GM18909 (cell line): ENCODE measurements around the gene IRF7.

Experiments
- ATAC-seq: cut with Tn5 transposase; IDR thresholded peaks from one replicate; pipeline ENCODE4 v1.9.1; 2021; ENCODE audit warnings: mild to moderate bottlenecking; ENCODE audit not compliant: unreplicated experiment, poor library complexity

IRF7 gene

DNA sequence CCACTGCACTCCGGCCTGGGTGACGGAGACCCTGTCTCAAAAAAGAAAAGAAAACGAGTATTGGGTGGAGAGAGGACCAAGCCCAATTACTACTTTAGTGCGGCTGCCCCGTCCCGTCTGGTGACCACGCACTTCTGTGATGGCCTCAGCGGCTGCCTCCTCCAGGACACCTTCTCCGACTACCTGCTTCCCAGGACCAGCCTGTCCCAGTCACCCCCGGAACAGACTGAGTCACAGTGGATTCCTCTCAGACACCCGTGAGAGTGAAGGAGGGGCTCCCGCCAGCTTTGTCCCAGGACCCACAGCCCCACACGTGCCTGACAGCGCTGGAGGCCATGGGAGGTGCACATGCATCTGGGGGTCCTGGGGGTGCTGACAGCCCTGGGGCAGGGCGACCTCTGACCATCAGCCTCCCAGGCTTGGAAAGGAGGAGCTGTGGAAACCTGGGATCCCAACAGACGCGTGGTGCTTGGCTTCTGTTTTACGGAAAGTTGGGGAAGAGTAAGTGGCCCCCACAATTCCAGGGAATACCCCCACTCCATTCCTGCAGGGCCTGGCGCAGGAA, 26.1 kb upstream of the IRF7 start:
- ATAC-seq = no peak

DNA sequence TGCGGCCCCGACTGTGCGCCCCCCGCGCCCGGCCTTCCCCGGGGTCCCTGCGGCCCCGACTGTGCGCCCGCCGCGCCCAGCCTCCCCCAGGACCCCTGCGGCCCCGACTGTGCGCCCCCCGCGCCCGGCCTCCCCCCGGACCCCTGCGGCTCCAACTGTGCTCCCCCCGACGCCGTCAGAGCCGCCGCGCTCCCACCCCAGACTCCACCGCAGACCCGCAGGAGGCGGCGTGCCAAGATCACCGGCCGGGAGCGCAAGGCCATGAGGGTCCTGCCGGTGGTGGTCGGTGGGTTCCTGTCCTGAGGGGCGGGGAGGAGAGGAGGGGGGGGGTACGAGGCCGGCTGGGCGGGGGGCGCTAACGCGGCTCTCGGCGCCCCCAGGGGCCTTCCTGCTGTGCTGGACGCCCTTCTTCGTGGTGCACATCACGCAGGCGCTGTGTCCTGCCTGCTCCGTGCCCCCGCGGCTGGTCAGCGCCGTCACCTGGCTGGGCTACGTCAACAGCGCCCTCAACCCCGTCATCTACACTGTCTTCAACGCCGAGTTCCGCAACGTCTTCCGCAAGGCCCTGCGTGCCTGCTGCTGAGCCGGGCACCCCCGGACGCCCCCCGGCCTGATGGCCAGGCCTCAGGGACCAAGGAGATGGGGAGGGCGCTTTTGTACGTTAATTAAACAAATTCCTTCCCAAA, 24.4 kb upstream of the IRF7 start:
- ATAC-seq = no peak

DNA sequence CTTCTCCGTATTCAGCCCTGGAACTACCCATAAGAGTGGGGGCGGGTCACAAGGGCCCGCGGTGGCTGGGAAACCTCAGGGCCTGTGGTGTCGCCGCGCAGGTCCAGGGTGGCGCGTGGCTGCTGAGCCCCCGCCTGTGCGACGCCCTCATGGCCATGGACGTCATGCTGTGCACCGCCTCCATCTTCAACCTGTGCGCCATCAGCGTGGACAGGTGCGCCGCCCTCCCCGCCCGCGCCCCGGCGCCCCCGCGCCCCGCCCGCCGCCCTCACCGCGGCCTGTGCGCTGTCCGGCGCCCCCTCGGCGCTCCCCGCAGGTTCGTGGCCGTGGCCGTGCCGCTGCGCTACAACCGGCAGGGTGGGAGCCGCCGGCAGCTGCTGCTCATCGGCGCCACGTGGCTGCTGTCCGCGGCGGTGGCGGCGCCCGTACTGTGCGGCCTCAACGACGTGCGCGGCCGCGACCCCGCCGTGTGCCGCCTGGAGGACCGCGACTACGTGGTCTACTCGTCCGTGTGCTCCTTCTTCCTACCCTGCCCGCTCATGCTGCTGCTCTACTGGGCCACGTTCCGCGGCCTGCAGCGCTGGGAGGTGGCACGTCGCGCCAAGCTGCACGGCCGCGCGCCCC, 23.7 kb upstream of the IRF7 start:
- no peak for ATAC-seq

DNA sequence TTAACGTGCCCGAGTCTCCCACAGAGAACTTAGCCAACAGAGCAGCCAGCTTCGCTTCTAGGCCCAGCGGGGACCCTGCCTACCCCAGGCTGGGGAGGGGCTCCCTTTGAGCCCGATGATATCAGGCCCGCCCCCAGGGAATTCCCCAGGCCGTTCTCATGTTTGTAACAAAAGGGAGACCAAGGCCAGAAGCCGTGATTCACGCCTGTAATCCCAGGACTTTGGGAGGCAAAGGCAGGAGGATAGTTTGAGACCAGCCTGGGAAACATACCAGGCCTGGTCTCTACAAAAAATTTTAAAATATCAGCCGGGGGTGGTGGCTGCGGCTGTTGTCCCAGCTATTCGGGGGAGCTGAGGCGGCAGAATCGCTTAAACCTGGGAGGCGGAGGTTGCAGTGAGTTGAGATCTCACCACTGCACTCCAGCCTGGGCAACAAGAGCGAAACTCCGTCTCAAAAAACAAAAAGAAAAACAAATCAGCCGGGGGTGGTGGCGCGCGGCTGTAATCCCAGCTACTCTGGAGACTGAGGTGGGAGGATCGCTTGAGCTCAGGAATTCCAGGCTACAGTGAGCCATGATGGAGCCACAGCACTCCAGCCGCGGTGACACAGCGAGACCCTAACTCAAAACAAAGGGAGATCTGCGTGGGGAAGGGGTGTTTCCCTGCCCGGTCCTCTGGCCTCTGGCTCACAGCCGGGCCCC, 23.0 kb upstream of the IRF7 start:
- no peak for ATAC-seq

DNA sequence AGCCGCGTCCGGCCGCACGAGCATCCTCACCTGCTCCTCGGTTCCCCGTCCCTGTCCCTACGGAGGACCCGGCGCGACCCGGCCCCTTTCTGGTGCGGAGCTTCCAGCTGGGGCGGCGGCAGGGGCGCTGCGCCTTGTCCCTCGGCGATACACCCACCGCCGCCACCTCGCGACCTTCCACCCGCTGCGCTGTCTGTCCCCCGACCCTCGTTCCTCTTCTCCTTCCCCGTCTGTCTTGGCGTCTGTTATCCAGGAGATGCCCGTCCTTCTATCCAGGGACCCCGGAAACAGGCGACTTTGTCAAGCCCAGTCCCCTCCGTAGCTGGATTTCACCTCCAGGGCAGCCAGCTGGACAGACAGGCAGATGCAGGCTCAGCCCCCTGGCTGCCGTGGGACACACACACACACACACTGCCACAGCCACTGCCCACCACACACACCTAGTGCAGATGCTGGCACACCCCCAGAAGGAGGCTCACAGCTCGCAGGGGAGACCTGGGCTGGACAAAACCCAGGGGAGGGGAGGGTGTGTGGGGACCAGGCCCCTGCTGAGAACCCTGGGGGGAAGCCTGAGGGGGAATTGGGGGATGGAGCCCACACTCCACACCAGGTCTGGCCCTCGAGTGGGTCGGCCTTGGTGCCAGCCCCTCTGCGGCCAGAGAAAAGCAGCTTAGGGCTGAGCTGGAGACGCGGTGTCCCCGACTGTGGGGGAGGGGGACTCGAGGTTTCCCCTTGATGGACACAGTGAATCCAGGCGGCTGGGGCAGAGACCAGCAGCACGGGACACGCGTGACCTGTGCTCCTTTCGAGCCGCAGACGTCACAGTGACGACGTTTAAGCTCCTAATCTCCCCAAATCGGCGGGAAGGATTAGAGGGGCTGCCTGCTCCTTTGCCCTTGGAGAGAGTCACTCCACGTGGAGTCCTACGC, 22.1 kb upstream of the IRF7 start:
- ATAC-seq = no peak

DNA sequence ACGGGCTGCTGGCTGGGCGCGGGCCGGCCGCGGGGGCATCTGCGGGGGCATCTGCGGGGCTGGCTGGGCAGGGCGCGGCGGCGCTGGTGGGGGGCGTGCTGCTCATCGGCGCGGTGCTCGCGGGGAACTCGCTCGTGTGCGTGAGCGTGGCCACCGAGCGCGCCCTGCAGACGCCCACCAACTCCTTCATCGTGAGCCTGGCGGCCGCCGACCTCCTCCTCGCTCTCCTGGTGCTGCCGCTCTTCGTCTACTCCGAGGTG, 21.5 kb upstream of the IRF7 start:
- no peak for ATAC-seq

DNA sequence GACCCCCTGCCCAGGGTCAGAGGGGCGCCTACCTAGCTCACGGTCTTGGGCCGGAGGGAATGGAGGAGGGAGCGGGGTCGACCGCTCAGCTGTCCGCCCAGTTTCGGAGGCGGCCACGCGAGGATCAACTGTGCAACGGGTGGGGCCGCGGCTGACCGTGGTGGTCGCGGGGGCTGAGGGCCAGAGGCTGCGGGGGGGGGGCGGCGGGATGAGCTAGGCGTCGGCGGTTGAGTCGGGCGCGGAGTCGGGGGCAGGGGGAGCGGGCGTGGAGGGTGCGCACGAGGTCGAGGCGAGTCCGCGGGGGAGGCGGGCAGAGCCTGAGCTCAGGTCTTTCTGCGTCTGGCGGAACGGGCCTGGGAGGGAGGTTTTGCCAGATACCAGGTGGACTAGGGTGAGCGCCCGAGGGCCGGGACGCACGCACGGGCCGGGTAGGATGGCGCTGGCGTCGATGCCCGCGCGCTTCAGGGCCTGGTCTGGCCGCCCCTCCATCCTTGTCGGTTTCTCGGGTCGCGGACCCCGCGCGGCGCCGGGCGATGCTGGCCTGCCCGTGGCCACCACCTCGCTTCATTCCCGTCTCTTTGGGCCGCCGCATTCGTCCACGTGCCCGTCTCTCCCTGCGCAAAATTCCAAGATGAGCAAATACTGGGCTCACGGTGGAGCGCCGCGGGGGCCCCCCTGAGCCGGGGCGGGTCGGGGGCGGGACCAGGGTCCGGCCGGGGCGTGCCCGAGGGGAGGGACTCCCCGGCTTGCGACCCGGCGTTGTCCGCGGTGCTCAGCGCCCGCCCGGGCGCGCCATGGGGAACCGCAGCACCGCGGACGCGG, 21.0 kb upstream of the IRF7 start, which contains the start of gene DRD4:
DRD4 (plus strand) TSS at position 759 of the 822 bp plus-strand sequence; CDS start at position 795, 36 bp downstream.
- no peak for ATAC-seq

DNA sequence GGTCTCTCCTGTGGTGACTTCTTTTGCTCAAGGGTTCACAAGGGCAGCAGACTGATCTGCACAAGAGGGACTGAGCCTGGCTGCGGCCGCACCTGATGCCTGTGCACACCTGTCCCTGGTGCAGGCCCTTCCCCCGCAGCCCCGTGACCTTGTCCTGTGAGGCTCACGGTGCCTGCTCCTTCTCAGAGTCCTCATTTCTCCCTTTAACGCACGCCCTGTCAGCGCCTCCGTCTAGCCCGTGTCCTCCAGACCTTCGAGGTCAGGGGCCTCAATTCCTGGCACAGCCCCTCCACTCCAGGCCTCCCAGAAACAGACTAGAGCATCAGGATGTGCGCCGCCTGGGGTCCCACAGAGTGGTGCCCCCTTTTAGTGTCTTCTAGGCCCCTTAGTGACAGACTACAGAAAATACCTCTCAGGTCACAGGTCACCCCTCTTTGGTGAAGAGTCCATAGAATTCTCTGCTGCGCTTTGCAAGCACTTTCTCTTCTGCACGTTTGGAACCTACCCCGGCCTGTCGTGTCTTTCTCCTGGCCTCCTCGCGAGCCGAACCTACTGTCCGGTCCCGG, 20.3 kb upstream of the IRF7 start:
- ATAC-seq = no peak

DNA sequence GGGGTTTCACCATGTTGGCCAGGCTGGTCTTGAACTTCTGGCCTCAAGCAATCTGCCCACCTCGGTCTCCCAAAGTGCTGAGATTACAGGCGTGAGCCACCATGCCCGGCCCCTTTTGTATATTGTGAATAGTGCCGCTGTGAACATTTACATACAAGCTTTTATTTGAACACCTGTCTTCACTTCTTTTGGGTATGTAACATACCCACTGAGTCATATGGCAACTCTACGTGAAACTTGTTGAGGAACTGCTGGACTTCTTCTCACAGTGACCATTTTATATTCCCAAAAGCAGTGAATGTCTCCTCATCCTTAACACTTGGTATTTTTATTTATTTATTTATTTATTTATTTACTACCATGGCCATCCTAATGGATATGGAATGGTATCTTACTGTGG, 15.1 kb upstream of the IRF7 start:
- ATAC-seq = no peak

DNA sequence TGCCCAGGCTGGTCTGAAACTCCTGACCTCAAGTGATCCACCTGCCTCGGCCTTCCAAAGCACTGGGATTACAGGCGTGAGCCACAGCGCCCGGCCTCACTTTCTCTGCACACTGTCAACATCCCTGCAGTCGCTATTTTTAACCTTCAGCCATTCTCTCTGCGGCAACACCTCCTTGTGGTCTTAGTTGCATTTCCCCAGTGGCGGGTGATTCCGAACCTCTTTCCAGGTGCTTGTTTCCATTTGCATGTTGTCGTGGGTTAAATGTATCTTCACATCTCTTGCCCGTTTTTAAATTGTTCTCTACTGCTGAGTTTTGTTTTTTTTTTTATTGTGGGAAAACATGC, 13.5 kb upstream of the IRF7 start:
- ATAC-seq = no peak

DNA sequence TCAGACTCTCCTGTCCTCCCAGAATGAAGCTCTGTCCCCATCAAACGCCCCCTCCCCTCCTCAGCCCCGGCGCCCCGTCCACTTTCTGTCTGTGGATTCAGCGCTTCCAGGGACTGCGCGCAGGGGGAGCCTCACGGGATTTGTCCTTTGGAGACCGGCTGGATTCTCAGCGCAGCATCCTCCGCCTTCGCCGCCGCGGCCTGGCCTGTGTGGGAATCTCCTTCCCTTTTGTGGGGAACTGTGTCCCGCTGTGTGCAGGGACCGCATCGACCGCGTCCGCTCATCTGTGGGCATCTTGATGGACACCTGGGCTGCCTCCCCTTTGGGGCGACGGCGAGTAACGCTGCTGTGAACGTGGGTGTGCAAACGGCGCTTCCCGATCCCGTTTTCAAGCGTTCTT, 12.3 kb upstream of the IRF7 start:
- ATAC-seq = no peak

DNA sequence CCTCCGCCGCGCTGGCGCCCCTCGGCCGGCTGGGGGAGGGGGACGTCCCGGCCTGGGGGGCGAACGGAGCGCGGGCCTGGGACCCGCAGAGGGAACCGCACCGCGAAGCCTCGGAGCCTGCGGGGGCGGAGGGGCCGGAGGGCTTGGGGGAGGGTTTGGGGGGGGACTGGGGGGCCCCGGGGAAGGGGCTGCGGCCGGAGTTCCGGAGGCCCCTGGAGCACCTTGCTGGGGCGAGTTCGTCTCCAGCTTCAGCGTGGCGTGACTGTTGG, 11.5 kb upstream of the IRF7 start:
- ATAC-seq = no peak

DNA sequence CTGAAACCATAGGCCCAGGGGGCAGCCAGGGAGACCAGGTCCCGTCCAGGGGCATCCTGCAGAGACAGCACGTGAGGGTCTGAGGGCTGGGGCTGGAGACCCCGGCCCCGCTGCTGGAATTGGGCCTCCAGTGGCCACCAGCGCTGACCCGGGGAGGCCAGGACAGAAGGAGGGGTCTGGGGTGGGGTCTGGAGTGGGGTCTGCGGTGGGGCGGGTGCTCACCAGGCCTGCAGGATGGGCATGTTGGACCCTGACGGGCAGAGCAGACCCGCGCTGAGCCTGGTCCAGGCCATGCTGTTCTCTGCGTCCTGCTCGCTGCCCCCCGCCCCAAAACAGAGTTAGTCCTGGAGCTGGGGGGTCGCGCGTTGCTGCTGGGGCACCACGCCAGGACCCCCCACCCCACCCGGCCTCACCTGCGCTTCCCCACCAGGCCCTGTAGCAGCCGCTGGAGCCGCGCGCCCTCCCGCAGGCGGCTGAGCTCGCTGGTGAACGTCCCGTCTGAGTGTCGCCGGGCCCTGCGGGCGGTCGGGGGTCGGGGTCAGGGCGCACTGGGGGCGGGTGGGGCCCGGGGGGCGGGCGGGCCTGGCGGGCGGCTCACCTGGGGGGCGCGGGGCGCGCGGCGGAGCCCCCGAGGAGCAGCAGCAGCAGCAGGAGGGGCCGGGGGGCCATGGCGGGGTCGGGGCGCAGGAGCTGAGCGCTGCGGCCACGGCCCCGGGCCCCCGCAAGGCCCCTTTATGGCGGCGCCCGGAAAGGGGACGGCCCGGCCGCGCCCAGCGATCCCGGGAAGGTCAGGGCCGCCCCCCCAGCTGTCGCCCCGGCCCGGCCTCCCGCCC, 10.9 kb upstream of the IRF7 start, which contains the start of gene SCT:
SCT (minus strand) TSS at position 707 of the 833 bp plus-strand sequence; CDS start at position 669, 38 bp downstream.
- no peak for ATAC-seq

DNA sequence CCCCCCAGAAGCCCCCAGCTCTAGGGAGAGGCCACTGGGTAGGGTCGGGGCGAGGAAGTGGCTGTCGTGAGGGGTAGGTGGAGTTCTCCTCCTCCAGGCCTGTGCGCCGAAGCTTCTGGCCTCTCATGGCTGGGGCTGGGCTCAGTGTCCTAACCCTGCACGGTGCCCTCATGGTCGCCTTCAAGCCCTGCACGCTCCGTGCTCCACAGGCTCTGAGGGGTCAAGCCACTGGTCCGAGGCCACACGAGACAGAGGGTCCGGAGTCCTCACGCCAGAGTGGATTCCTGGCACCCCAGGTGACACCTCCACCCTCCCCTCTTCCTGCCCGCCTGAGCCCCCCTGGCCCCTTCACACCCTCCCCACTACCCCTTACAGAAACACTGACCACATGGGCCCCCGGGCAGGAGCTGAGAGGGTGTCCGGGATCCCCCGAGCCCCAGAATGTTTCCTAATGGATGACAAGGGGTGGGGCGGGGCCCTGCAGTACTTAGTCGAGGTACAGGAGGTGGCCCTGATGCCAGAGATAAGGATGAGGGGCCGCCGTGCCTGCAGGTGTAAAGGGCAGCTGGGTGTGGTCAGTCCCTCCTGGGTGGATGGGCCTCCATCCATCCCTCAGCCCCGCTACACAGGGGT, 10.0 kb upstream of the IRF7 start:
- no peak for ATAC-seq

DNA sequence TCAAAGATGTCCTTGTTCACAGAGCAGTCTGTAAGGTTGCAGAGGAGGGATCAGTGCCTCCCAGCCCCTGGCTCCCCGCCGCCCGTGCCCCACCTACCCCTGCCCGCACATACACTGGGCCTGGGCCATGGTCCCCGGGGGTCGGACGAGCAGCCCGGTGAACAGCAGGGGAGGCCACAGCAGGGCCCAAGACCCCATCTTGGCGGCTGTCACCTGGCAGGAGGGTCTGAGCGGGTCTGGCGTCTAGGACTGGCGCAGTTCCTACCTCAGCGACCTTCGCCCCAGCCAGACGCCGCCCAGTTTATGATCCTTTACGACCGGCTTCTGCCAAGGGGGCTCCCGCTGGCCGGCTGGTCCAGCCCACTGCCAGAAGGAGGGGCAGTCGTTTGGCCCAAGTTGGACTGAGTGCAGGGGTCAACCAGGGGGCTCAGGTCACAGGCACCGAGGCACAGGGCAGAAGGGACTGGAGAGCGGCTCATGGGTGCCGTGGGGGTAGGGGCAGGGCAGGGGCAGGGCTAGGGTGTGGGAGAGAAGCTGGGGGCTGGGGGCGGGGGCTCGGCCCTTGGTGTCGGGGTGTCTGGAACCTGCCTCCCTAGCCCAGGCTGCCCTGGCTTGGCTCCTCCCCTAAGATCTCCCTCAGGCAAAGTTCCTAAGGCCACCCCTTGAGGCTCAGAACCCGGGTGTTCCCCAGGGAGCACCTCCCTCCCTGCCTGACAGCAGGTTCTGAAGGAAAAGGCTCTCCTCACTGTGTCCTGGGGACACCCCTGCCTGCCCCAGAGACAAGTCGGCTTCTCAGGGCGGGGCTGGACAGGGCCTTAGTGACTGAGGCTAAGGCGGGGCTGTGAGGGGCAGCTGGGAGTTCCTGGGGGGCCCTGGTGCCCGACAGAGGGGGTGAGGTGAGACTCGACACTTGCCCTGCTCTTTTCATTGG, 9.2 kb upstream of the IRF7 start, which contains the start of gene CDHR5:
CDHR5 (minus strand) TSS at position 251 of the 931 bp plus-strand sequence; CDS start at position 198, 53 bp downstream.
- ATAC-seq = no peak

DNA sequence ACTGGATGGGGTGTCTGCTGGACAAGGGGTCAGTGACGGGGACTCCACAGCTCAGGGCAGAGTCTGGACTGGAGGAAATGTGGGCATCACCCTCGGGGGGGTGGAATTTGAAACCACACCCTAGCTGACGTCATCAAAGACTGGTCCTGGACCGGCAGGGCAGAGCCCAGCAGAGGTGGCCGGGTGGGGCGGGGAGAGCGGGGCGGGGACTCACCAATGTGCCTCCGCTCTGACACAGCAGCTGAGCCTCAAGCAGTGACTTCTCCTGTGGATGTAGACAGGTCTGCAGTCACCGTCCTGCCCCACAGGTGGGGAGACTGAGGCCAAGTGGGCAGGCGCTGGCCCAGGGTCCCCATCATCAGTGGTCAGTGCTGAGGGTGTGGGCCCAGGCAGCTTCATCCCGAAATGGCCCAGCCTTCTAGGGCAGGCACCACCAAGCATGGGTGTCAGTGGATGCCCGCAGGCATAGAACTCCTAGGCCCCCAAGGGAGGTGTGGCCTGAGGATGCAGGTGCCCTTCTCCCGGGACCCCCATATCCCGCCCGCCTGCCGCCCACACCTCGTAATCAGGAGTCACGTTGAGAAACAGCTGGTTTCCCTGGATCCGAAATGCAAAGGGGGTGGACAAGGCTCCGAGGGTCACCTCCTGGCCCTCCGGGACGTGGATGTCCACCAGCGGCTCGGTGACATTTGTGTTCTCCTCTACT, 8.4 kb upstream of the IRF7 start:
- no peak for ATAC-seq
